HG03039 (cell line): ENCODE data around the gene UNC13B.
"Not testable (repeated sequence)": the region's sequence is repeated elsewhere in the genome, so short reads cannot be mapped to it uniquely, and the experiment has no call there.

Source experiments
- ATAC-seq: cut with Tn5 transposase; IDR thresholded peaks from one replicate; pipeline ENCODE4 v1.9.1; 2021; ENCODE audit warnings: mild to moderate bottlenecking, moderate library complexity; ENCODE audit not compliant: unreplicated experiment

The UNC13B gene

GRCh38 chr9:35220659-35221338, 59.0 kb downstream of the UNC13B start:
- no peak for ATAC-seq

- no peak for ATAC-seq
Observed at GRCh38 chr9:35225677-35226076, 63.9 kb downstream of the UNC13B start.

GRCh38 chr9:35226651-35227050, 64.8 kb downstream of the UNC13B start:
- ATAC-seq: no peak

GRCh38 chr9:35227284-35227683, 65.5 kb downstream of the UNC13B start:
- ATAC-seq: no peak

- no peak for ATAC-seq
Observed at GRCh38 chr9:35229066-35229778, 67.4 kb downstream of the UNC13B start.

- ATAC-seq: no peak
Observed at GRCh38 chr9:35229779-35230143, 68.0 kb downstream of the UNC13B start.

GRCh38 chr9:35232867-35233544, 71.2 kb downstream of the UNC13B start:
- no peak for ATAC-seq

- no peak for ATAC-seq
Observed at GRCh38 chr9:35236692-35237091, 74.9 kb downstream of the UNC13B start.

- no peak for ATAC-seq
Observed at GRCh38 chr9:35237311-35237710, 75.5 kb downstream of the UNC13B start.

- ATAC-seq: not testable (repeated sequence)
Observed at GRCh38 chr9:35245945-35246344, 84.1 kb downstream of the UNC13B start.

GRCh38 chr9:35253075-35253474, 91.3 kb downstream of the UNC13B start:
- ATAC-seq: no peak

- no peak for ATAC-seq
Observed at GRCh38 chr9:35254237-35254636, 92.4 kb downstream of the UNC13B start.

GRCh38 chr9:35254984-35255857, 93.4 kb downstream of the UNC13B start:
- no peak for ATAC-seq

- ATAC-seq: no peak
Observed at GRCh38 chr9:35257986-35258659, 96.3 kb downstream of the UNC13B start.

GRCh38 chr9:35258660-35259474, 97.1 kb downstream of the UNC13B start:
- ATAC-seq: no peak

- no peak for ATAC-seq
Observed at GRCh38 chr9:35260186-35260585, 98.4 kb downstream of the UNC13B start.

- no peak for ATAC-seq
Observed at GRCh38 chr9:35262064-35262463, 100.3 kb downstream of the UNC13B start.

GRCh38 chr9:35267710-35268109, 105.9 kb downstream of the UNC13B start:
- no peak for ATAC-seq

GRCh38 chr9:35269919-35270318, 108.1 kb downstream of the UNC13B start:
- ATAC-seq: no peak

GRCh38 chr9:35271637-35272036, 109.8 kb downstream of the UNC13B start:
- no peak for ATAC-seq
